Hindlimb muscle (tissue), 1 donor: ENCODE measurements around the gene CLBA1. TPM values are rescaled to one million over a fixed set of nuclear protein-coding genes. Genes with fewer than 3 reads are reported as not detected.

Source experiments
- DNase-seq: peaks from one replicate; pipeline ENCODE4 v3.0.0-alpha.2; 2013
- polyA plus RNA-seq: library from polyadenylated mRNA; unstranded; fragments of 120-200 nt; gene quantifications from one replicate; pipeline ENCODE4 v1.2.1, GENCODE V29; 2013; ENCODE audit not compliant: insufficient read length

Gene CLBA1
- polyA plus RNA-seq, 1 donor, result 5.0 TPM

DNA sequence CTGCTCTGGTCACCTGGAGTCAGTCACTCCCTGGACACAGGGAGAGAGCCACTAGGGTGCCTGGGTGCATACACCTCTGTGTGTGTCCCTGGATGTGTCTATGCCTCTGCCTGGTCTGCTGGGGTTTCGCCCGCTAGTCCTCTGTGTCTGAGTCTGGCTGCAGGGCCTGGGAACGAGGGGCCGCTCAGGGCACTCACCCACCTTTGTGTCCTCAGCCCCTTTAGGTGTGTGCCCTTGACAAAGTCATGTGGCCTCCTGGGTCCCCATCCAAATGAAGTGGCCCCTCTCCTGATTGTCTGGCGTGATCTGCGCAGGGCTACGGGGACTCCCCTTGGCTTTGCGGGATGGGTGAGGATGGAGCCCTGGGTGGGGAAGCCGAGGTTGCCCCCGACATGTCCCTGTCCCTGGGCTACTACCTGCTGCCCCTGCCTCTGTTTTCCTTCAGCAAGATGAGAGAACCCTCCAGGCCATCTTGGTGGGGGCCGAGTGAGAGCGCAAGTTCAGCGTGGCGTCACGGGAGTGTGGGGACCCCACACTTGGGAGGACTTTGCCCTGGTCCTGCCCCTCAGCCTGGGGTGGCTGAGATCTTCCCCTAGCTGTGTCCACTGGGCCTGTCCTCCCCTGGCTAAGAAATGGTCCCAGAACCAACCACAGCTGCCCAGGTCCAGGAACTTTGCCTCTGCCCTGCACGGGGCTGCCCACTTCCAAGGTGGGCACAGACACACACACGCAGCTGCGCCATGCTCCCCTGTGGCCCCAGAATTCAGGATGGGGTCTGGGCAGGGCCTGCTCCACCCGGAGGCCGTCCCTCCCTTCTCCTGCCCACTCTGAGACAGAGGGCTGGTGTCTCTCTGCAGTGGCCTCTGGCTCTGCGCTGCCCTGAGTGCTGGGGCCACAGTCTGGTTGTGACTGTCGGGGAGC, 4.7 kb upstream of the CLBA1 start:
- DNase-seq, result no peak

DNA sequence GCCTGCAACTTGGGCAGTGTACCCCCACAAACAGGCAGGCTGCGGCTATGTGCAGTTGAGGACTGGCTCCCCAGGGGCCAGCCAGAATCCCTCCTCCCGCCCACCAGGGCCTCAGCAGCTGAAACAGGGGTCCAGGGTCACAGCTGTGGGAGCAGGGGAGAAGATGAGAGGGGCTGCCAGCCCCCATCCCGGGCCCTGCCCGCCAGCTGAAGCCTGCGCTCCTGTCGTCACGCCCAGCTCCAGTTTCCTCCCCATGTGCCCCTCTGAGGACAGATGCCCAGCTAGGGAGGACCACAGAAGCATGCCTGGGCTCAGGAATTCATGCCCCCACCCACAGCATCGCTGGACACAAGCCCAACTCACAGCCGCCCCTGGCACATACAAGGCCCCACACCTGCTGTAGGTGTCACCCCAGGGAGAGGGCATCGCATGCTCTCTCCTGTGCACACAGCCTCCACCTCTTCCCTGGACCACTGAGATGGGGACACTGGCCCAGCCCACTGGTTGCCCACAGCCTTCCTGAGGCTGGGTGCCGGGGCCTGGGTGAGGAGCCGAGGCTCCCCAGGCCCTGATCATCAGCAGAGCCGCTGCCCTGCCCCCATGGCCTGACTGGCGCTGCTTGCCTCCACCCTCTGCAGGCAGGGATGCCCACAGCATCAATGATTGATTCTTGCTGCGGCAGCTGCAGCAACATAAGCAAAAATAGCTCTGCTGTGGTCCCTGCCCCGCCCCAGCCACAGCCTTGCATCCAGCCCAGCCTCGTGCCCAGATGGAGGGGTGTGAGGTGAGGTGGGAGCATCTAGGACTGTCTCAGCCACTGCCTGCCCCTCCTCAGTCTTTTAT, 3.7 kb upstream of the CLBA1 start:
- no peak for DNase-seq

GRCh38 chr14:104982548-104983230, 2.9 kb upstream of the CLBA1 start:
- DNase-seq, result no peak

DNA sequence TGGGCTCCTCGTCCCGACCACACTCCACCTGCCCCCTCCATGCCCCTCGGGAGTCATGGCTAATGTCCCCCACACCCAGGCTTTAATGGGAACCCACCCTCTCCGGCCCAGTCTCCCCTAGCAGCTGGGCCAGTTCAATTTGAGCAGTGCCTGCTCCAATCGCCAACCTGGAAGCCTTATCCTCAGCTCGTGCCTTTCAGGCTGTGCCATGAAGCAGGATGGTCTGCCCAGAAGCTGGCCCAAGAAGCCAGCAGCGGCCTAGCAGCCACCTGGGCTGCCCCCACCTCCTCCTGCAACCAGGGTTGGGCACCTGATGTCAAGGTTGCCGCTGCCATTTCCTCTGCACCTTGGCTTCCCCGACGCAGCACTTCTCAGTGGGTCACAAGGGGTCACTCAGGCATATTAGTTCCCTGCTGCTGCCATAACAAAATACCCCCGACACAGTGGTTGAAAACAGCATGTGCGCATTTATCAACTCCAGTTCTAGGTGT, 2.3 kb upstream of the CLBA1 start:
- DNase-seq, result no peak

GRCh38 chr14:104984056-104984894, 1.3 kb upstream of the CLBA1 start:
- DNase-seq, result no peak

DNA sequence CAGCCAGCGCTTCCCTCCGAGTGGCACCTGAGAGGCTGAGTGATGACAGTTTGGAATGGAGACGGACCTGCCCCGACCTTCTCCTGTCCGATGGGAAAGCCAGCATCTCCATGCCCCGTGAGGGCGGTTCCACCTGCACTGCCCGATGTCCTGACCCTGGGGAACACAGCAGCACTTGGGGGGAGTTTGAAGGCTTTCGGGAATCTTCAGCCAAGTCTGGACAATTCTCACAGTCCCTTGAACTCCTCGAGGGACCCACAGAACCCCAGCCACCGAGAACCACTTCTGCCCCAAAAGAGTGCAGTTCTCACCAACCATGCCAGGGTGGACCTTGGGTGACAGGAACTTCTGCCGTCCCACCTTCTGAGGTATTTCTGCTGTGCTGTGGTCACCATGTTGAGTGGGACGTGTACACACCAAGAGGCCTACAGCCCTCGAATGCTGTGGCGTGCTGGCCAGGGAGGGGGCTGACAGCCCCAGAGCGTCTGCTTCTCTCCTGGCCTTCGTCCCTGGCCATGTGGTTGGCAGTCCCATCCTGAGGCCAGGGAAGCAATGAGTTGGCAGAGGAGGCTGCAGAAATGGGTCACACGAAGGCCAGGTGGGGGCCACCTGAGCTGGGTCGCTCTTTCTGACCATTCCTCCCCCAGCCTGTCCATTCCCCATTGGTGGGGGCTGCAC, 1.0 kb downstream of the CLBA1 start:
- no peak for DNase-seq

DNA sequence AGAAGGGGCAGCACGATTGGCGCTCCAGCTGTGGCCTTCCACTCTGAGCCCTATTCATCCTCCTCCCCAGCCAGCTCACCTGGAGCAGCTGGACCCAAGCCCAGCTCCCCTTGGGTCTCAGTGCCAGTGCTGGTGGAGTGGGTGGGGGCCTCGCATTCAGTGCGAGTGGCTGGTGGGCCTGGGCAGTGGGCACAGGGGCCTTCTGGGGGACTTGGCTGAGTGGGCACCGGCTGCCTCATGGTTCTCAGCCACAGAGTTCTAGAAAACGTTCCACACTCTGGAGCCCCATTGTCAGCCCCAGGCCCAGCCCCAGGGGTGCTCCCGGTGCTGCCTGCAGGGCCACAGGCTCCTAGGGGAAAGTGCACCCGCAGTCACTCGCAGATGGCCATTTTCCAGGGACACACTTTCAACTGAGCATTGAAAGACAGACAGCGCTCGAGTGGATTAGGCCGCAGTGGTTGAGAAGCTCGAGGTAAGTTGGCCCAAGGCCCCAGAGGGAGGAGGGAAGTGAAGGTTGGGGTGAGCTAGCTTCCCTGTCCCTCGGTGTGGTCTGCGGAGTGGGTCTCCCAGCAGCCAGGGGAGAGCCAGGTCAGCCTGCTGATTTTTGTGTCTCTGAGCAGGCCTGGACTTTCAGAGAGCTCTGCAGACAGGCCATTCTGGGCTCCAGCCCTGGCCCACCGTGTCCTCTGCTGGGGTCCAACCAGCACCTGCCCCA, 3.8 kb downstream of the CLBA1 start:
- DNase-seq, result no peak

- no peak for DNase-seq
These were observed 4.3 kb downstream of the CLBA1 start for GRCh38 chr14:104989951-104990303.

GRCh38 chr14:104991896-104992230, 6.3 kb downstream of the CLBA1 start:
- no peak for DNase-seq

- DNase-seq, result no peak
These were observed 6.9 kb downstream of the CLBA1 start for GRCh38 chr14:104992501-104992900.

DNA sequence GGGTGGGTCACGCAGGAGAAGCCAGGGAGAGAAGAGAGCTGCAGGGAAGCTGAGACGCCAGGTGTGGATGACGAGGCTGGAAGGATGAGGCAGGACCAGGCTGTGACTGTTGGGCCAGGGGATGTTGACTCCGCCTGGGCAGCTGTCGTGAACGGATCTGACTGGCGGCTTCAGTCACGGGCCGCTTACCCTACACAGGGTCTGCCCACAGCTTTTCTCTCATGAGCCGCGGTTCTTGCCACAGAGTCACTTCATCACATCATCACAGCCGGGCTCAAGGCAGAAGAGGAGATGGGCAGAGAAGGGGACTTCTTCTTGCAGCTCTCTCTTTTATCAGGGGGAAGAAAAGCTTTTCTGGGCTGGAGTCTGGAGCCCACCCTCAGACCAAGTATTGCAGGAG, 7.7 kb downstream of the CLBA1 start:
- no peak for DNase-seq

DNA sequence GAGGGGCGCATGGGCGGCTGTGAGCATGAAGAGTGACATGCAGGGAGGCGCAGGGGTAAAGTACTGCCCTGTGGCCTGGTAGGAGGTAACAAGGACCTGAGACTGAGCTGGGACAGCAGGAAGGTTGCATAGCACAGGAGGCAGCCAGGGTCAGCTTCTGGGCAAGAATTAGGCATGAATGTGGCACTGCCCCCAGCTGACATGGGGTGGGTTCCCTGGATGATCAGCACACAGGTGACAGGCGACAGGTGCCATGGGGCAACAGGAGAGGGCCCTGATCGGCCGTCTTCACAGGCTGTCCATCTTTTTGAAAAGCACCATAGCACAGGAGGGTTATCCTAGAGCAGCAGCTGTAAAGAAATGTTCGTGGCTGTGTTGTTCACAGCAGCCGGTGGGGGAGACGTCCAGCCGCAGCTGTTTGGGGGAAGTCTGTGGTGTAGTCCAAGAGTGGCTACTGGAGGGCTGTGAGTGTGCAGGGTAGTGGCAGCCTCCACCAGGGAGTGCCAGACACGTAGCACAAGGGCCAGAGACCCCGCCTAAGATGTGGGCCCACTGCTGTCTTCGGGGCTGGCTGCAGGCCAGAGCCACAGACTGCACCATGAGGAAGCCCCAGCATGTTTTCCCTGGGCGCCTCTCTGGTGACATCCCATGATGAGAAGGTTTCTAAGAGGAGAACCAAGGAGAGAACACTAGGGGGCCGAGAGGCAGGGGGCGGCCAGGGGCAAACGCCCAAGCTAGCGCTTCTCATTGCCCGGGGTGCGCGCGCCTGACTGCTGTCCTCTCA, 8.4 kb downstream of the CLBA1 start:
- DNase-seq, result no peak

DNA sequence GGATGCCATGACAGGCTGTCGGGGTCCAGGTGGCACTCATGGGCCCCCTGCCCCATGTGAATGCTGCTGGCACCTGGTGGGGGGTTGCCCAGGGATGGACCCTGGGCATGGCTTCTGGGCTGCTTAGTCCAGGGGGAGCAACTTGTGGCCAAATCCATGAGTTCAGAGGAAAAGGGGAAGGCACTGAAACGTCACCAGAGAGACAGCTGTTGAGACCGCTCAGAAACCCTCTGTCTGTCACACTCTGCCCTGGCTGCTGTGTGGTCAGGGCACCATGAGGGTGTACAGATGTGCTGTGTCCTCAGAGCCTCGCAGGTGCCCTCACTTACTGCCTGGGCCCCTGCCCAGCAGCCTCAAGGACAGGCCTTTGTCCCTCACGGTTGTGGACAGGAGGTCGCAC, 9.4 kb downstream of the CLBA1 start:
- no peak for DNase-seq

DNA sequence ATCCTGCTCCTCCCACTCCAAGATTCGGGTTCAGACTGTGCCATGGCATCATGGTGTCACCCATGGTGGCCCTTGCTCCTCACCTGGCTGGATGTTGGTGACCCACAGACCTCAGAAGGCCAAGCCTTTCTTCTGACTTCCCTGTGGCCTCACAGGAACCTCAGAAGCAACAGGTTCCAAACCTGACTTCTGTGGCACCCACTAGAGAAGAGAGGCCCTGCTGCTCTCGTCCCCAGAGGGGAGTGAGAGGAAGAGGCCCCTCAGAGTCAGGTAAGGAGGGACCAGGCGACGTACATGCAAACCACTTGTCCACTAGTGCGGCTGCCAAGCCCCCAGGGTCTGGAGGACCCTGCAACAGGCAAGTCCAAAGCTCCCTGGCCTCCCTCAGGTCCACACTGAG, 10.4 kb downstream of the CLBA1 start:
- no peak for DNase-seq

DNA sequence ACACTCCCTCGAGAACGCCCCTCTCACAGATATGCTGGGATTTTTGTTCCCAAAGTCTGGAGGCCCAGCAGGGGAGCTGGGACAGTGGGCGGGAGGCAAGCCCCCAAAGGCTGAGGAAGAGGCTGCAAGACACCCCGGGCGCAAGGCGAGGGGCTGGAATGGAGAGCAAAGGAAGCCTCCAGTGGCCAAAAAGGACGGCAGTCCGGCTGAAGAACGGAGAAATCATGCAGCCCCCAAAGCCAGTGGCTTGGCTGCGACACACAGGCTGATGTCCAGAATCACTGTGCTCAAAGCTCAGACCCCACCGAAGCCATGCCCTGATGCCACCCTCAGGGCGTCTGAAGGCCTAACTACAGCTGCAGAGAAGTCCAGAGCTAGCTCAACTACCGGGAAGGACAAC, 10.9 kb downstream of the CLBA1 start:
- no peak for DNase-seq

GRCh38 chr14:104998801-104999200, 13.2 kb downstream of the CLBA1 start:
- no peak for DNase-seq

- DNase-seq, result no peak
These were observed 13.8 kb downstream of the CLBA1 start for GRCh38 chr14:104999361-104999760.

DNA sequence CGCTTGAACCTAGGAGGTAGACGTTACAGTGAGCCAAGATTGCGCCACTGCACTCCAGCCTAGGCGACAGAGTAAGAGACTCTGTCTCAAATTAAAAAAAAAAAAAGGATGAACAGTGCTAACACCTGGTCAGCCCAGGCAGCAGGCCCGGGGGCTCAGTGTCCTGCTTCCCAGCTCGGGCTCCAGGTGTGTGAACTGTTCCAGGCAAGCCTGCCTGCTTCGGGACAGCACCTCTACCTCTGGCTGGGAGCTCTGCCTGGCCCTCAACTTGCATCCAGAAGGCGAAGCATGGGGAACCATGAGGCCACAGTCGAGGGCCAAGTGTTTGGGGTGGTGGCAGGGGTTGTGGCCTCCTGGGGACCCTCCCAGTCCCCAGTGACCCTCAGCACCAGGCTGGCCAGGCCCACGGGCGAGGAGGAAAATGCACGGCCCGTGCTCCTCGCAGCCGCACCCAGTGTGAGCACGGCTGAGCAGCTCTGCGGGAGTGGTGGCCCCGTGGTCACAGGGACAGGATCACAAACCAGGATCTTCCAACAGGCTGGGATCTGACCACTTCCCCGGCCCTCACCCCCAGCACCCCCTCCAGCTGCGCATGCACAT, 19.8 kb downstream of the CLBA1 start:
- no peak for DNase-seq
